ENCODE results near the gene SUPT3H.

GRCh38 chr6:45148711-45149341, 228.9 kb downstream of the SUPT3H start:
- TF ChIP-seq CTCF (conservative IDR thresholded peaks at IDR 0.05; ENCODE audit: low read depth, low read length) = no peak
- no peak for TF ChIP-seq EZH2 (IDR thresholded peaks at IDR 0.05; ENCODE audit: low read length, unreplicated experiment)

Data from PC-3 (cell line).